ENCODE results near the gene TRIM10.

Gene TRIM10, protein sequence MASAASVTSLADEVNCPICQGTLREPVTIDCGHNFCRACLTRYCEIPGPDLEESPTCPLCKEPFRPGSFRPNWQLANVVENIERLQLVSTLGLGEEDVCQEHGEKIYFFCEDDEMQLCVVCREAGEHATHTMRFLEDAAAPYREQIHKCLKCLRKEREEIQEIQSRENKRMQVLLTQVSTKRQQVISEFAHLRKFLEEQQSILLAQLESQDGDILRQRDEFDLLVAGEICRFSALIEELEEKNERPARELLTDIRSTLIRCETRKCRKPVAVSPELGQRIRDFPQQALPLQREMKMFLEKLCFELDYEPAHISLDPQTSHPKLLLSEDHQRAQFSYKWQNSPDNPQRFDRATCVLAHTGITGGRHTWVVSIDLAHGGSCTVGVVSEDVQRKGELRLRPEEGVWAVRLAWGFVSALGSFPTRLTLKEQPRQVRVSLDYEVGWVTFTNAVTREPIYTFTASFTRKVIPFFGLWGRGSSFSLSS

DNA sequence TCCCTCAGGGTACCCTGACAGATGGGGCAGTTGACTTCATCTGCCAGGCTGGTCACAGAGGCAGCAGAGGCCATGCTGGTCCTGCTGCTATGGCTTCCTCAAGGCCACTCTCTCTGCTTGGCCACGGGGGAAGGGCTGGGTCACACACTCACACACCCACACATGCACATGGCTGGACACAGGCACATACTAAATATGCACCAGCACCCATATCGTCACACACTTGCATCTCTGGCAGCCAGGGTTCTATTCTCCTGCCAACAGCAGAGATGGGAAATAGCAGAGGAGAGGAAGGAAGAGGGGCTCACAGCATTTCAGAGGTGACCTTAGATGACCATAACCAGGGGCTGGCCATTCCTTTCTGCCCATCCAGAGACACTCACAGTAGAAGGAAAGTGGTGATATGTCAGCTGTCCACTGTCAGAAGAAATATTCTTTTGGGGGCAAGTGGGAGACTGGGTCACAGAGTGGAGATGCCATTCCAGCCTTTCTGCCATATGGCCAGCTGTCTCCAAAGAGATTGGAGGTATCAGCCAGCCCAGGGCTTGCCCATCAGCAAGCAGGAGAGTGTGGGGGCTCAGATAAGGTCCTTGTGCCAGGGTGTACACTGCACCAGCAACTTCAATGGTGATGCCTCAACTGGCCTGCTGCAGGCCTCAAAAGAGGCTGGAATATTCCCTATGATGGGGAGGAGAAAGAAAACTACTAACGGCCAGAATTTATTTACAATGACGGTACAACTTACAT, at the start of gene TRIM10:
Gene TRIM10 (minus strand): TSS at position 427 of the 747 bp plus-strand sequence. CDS start 353 bp downstream, at position 74.
- DNase-seq (ENCODE audit: low read depth in 2 of 2), result no peak

- no peak for DNase-seq (ENCODE audit: low read depth in 2 of 2)
Observed at GRCh38 chr6:30207619-30208295, 46.7 kb upstream of the TRIM10 start.

- DNase-seq (ENCODE audit: low read depth in 2 of 2), result no peak
Observed at GRCh38 chr6:30206799-30207618, 46.0 kb upstream of the TRIM10 start.

- DNase-seq (ENCODE audit: low read depth in 2 of 2), result no peak
Observed at GRCh38 chr6:30206152-30206551, 45.1 kb upstream of the TRIM10 start.

GRCh38 chr6:30204116-30204515, 43.1 kb upstream of the TRIM10 start:
- no peak for DNase-seq (ENCODE audit: low read depth in 2 of 2)

DNA sequence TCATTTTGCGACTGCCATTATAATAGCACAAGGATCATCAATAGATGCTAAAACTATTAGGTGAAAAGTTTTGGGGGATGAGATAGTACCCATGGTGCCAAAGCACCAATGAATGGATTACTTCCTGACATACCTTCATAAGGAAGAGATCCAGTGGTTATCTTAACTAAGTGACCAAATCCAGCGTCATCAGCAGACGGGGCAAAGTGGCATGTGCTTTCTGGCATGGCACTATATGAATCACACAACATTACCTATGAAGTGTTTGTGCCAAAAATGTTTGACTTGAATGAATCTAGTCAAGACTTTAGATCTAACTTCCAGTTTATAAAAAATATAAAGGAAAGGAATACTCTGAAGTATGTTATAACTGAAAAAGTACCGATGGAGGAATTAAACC, 41.4 kb upstream of the TRIM10 start:
- DNase-seq (ENCODE audit: low read depth in 2 of 2), result no peak

- no peak for DNase-seq (ENCODE audit: low read depth in 2 of 2)
Observed at GRCh38 chr6:30200551-30201281, 39.7 kb upstream of the TRIM10 start.

DNA sequence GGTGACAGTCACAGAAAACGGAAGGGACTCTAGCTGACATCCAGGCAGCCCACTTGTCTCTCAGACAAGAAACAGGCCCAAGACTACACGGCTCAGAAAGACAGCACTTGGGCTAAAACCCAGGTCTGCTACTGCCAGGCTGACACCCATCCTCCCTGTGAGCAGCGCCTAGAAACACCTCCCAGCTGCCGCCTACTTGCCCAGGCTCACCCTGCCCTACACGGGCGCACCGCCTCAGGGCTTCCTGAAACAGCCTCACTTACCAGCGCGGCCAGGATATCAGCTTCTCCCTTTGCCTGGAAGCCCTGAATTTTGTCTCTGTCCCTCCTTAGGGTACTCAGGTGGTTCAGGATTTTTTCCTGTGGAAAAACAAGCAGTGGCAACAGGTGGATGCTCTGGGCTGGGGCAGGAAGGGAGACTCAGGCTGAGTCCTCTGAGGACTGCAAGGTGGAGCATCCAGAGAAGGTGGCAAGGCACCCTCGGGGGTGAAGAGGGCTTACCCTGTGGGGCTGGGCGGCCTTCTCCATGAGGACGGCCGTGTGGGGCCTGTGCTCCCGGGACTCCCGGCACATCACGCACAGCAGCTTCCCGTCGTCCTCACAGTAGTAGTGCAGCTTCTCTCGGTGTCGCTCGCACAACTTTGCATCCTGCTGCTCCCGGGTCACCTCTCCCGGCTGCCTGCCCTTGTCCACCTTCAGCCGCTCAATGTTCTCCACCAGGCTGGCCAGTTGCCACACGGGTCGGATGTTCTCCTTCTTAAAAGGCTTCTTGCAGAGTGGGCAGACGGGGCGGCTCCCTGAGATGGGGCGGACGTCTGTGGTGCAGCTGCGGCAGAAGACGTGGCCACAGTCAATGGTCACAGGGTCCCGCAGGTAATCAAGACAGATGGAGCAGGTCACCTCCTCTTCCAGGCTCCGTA, 37.4 kb upstream of the TRIM10 start:
- no peak for DNase-seq (ENCODE audit: low read depth in 2 of 2)

GRCh38 chr6:30196376-30196775, 35.4 kb upstream of the TRIM10 start:
- DNase-seq (ENCODE audit: low read depth in 2 of 2), result no peak

- DNase-seq (ENCODE audit: low read depth in 2 of 2), result no peak
Observed at GRCh38 chr6:30195951-30196350, 34.9 kb upstream of the TRIM10 start.

GRCh38 chr6:30194797-30195690, 34.0 kb upstream of the TRIM10 start:
- DNase-seq (ENCODE audit: low read depth in 2 of 2), result no peak

DNA sequence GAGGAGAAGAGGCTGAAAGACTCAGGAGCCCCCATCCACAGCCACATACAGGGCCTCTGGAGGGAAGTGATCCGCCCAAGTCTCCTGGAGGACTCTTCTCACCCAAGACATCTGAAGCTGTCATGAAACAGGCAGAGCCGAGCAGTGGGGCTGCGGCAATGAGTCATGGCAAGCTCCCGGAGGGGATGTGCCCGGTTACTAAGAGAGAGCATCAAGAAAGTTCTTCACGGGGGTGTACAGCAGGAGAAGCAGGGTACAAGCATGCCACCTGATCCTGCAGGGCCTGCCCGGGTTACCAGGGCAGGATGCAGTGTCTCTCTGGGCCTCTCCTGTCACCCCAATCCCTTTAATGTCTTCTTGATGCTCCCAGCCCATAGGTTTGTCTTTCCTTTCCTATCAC, 31.1 kb upstream of the TRIM10 start:
- no peak for DNase-seq (ENCODE audit: low read depth in 2 of 2)

GRCh38 chr6:30188541-30188940, 27.5 kb upstream of the TRIM10 start:
- DNase-seq (ENCODE audit: low read depth in 2 of 2), result no peak

DNA sequence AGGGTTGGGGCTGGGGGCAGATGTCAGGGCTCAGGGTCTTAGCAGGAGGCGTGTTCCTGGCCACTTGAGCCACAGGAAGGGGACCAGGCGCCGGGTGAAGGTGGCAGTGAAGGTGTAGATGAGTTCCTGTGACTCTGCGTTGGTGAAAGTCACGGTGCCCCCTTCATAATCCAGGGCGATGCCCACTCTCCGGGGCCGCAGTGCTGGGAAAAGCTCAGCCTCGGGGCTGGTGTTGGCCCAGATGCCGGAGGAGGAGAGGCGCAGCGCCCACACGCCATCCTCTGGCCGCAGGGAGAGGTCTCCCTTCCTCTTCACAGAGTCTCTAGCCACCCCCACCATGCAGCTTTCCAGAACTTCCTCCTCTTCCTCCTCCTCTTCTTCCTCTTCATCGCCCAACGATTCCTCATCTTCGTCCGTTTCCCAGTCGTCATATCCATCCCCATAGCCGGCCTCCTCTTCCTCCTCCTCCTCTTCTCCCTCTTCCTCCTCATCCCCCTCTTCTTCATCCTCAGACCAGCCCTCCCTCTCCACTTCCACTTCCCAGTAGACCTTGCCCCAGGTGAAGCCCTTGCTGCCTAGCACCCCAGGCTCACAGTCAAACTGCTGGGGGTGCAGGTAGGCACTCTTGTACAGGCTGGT, 25.0 kb upstream of the TRIM10 start:
- DNase-seq (ENCODE audit: low read depth in 2 of 2), result no peak

DNA sequence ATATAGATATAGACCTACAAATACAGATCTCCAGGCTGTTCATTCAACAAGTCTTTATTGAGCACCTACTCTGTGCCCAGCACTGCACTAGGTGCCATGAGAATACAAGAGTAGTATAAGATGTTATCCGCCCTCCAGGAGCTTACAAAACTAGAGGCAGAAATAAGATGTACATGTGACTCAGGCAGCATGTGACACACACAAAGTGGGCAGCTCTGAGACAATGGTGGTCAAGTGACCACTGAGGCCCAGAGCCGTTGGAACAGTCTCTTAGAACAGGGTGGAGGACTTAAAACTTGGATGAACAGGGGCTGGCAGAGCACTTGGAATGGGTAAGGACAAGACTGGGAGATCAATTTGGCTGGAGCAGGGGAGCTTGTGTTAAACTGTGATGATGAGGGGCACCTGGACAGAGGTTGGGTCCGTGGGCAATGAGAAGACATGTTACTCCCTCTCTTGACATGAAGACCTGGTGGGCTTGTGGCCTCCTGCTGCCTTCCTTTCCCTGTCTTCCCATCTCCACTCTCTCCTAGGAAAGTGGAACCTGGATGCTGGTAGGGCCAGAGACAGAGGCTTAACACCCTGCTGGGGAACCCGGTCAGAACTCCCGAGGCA, 23.5 kb upstream of the TRIM10 start:
- no peak for DNase-seq (ENCODE audit: low read depth in 2 of 2)

GRCh38 chr6:30180145-30180544, 19.1 kb upstream of the TRIM10 start:
- no peak for DNase-seq (ENCODE audit: low read depth in 2 of 2)

- DNase-seq (ENCODE audit: low read depth in 2 of 2), result no peak
Observed at GRCh38 chr6:30178837-30179236, 17.8 kb upstream of the TRIM10 start.

GRCh38 chr6:30175765-30176164, 14.8 kb upstream of the TRIM10 start:
- DNase-seq (ENCODE audit: low read depth in 2 of 2), result no peak
